ENCODE results near the gene HIPK3. TPM values are rescaled to one million over a fixed set of nuclear protein-coding genes. Genes with fewer than 3 reads are reported as not detected.

The HIPK3 gene
- total and polyA plus RNA-seq, 2 donors (not counting 3 experiments of a cell fraction or from before 2014, with no cell fraction given), result 13.3 to 36.1 TPM

DNA sequence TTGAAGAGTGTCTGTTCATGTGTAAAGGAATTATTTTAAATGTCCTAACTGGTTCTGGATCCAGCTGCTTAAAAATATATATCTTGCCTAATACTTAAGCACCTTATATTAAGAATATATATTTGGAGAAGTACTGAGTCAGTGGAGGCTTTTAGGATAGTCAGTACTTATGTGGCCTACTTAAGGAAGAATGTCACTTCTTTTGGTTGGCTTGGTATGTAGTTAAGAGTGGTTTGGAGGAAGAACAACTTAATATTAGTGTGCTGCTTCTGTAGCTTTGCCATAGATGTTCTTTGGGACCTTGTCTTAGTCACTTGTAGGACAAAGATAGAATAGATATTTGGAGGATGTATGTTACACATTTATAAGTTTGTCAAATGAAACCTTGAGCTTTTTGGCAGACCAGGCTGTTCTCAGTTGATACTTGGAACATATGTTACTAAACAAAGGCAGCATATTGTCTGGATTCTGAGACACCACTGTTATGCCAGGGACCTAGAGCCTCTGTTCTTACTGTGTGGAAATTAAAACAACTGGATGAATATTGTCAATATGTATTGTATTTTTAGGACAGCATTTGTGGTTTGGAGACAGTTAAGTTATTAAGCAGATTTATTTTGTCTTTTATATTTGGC is 4.9 kb downstream of the HIPK3 start:
- no TSS peak for BruUV-seq (replicated peaks)
- H2AFZ ChIP-seq (ENCODE audit: low read depth, low read length), result no peak overlapping the region
- CTCF ChIA-PET, result interaction anchor here (1.0 to 1.2 kb wide), 3 partner anchors 18 to 94 kb away, joined by 3 to 5 read pairs (median 3); no protein-coding TSS in a partner anchor
- H3K79me2 ChIP-seq (ENCODE audit: control insufficient read depth, insufficient read depth, low read length), result peaks cover 92% of the 10 kb centered on the region
- POLR2A ChIA-PET, result no interaction called here
- TF ChIP-seq POLR2A (IDR thresholded peaks at IDR 0.05; ENCODE audit: low read depth, low read length) (no peak), FOS (IDR thresholded peaks at IDR 0.05; ENCODE audit: borderline replicate concordance, insufficient read depth, low read length) (no peak), GATA2 (IDR thresholded peaks at IDR 0.05; ENCODE audit: insufficient read depth, insufficient read length, low read depth, low read length) (no peak), JUN (IDR thresholded peaks at IDR 0.05; ENCODE audit: borderline replicate concordance, insufficient read depth, insufficient read length, low read depth) (no peak), MYC (IDR thresholded peaks at IDR 0.05; ENCODE audit: low read depth, low read length) (no peak), POLR2AphosphoS5 (IDR thresholded peaks at IDR 0.05; ENCODE audit: insufficient read depth, low read depth, low read length) (no peak), EZH2 (IDR thresholded peaks at IDR 0.05; ENCODE audit: borderline replicate concordance, low read depth, low read length, severe bottlenecking) (no peak)
- TF ChIP-seq, protein P1, sequence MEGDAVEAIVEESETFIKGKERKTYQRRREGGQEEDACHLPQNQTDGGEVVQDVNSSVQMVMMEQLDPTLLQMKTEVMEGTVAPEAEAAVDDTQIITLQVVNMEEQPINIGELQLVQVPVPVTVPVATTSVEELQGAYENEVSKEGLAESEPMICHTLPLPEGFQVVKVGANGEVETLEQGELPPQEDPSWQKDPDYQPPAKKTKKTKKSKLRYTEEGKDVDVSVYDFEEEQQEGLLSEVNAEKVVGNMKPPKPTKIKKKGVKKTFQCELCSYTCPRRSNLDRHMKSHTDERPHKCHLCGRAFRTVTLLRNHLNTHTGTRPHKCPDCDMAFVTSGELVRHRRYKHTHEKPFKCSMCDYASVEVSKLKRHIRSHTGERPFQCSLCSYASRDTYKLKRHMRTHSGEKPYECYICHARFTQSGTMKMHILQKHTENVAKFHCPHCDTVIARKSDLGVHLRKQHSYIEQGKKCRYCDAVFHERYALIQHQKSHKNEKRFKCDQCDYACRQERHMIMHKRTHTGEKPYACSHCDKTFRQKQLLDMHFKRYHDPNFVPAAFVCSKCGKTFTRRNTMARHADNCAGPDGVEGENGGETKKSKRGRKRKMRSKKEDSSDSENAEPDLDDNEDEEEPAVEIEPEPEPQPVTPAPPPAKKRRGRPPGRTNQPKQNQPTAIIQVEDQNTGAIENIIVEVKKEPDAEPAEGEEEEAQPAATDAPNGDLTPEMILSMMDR (IDR thresholded peaks at IDR 0.05; ENCODE audit: extremely low read depth in 1 of 2, insufficient read depth in 1 of 2, low read depth in 1 of 2, low read length in 2 of 2), result no peak
- TF ChIP-seq, protein P2, sequence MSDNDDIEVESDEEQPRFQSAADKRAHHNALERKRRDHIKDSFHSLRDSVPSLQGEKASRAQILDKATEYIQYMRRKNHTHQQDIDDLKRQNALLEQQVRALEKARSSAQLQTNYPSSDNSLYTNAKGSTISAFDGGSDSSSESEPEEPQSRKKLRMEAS (IDR thresholded peaks at IDR 0.05; ENCODE audit: insufficient read depth, insufficient read length), result no peak
- peaks cover 12% of the 10 kb centered on the region for H3K4me1 ChIP-seq (ENCODE audit: control insufficient read depth, extremely low read depth, insufficient read depth, low read length)
- no peak overlapping the region for H3K4me3 ChIP-seq (replicated peaks in 1 of 3; ENCODE audit: insufficient read depth in 1 of 3, low read depth in 1 of 3, low read length in 3 of 3)
- no peaks in the 10 kb centered on the region for H3K9me3 ChIP-seq (replicated peaks; ENCODE audit: control insufficient read depth, insufficient read depth, low read length)
- no peaks in the 10 kb centered on the region for H3K36me3 ChIP-seq (ENCODE audit: control insufficient read depth in 2 of 2, extremely low read depth in 1 of 2, insufficient read depth in 2 of 2, low read length in 2 of 2)
- peaks cover 2% of the 10 kb centered on the region for H4K20me1 ChIP-seq (replicated peaks; ENCODE audit: control insufficient read depth, extremely low read depth, insufficient read depth, low read length)
- H3K9me1 ChIP-seq (replicated peaks; ENCODE audit: control insufficient read depth, extremely low read depth, insufficient read depth, low read length), result no peaks in the 10 kb centered on the region
- DNase-seq (ENCODE audit: low read depth, low spot score), result no peak
- intact Hi-C loops (cut with micrococcal nuclease), result no loop called here
- no peak overlapping the region for H3K4me2 ChIP-seq (ENCODE audit: insufficient read depth, low read length)
- H3K9ac ChIP-seq (replicated peaks; ENCODE audit: extremely low read depth, insufficient read depth, low read length), result no peak overlapping the region
- no peak overlapping the region for H3K27ac ChIP-seq (ENCODE audit: insufficient read depth, low read depth, low read length)
- H3K27me3 ChIP-seq (ENCODE audit: control insufficient read depth in 2 of 2, insufficient read depth in 2 of 2, low read length in 2 of 2), result no peaks in the 10 kb centered on the region
- dilution Hi-C loops (cut with MboI; ENCODE audit: extremely low pct_ligation_motif_present, low sequenced_read_pairs), result no loop called here
- no peak for FAIRE-seq
